ENCODE data around the gene CP.
"Not testable (repeated sequence)": the region's sequence is repeated elsewhere in the genome, so short reads cannot be mapped to it uniquely, and the experiment has no call there.

The CP gene

DNA sequence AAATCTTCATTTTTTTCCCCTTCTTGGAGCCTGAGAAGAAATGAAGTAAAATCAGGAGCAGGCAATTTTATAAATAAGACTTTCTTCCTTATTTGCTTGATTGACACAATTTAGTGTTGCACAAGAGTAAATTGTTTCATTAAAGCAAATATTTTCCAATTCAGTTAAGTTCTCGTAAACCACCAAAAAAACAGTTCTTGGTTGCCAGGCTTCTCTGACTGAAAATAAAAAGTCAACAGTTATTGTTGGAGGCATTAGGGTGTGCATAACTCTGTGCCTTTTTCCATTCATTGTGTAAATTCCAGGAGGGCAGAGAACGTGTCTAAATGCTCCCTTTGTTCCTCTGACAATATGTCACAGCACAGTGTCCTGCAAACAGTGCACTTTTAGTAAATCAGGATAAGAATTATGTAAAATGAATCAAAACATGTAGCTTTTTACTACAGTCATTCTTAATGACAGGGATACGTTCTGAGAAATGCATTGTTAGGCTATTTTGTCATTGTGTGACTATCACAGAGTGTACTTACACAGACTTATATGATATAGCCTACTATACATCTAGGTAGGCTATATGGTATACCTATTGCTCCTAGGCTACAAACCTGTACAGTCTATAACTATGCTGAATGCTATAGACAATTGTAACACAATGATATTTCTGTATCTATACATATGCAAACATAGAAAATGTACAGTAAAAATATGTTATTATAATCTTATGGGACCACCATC lies at the start of gene CP:
CP (minus strand) TSS at position 47 of the 735 bp plus-strand sequence; CDS start at position 10, 37 bp downstream.
- DNase-seq = peak; percentile 33

GRCh38 chr3:149270180-149270579 lies 48.6 kb upstream of the CP start:
- no peak for DNase-seq

DNA sequence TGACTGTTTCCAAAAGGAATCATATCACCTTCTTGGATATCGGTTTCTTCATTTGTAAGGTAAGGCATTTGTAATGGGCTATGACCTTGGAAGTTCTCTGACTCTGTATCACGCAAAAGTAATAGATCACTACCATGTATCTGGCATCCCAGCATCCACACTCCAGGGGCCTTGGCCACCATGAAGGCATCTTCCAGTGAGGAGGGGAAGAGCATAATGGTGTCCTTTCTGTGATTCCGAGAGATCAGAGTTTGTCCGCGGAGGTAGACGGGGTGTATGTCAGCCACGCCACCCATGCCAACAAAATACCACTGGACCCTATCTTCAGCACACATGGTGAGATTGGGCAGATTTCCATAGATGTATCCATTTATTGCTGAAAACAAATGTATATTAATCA lies 48.1 kb upstream of the CP start:
- no peak for DNase-seq

DNA sequence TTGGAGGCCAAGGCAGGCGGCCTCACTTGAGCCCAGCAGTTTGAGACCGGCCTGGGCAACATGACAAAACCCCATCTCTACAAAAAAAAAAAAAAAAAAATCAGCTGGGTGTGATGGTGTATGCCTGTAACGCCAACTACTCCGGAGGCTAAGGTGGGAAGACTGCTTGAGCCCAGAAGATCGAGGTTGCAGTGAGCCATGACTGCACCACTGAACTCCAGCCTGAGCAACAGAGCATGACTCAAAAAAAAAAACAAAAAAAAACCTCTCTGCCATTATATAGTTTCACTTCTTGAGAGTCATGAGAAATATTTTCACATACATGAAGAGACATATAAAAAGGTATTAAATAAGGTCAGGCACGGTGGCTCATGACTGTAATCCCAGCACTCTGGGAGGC lies 45.9 kb upstream of the CP start:
- no peak for DNase-seq

DNA sequence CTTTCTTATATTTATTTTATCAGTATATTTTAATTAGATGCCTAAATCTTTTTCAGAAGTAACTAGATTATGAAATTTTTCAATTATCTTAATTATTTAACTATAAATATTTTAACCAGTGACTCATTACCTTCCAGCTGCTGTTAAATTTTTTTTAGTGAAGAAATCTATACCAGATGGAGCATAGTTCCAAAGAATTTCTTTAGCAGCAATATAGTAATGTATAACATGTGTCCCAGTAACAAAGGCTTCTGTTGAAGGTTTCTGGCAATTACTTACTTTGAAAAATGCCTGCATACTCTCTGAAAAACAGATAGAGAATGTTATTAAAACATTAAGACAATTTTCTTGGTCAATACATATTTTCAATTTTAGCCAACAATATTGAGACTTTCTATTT lies 45.1 kb upstream of the CP start:
- no peak for DNase-seq

- DNase-seq = no peak
These were observed 42.2 kb upstream of the CP start for GRCh38 chr3:149263856-149264255.

GRCh38 chr3:149258714-149259113 lies 37.1 kb upstream of the CP start:
- DNase-seq = no peak

DNA sequence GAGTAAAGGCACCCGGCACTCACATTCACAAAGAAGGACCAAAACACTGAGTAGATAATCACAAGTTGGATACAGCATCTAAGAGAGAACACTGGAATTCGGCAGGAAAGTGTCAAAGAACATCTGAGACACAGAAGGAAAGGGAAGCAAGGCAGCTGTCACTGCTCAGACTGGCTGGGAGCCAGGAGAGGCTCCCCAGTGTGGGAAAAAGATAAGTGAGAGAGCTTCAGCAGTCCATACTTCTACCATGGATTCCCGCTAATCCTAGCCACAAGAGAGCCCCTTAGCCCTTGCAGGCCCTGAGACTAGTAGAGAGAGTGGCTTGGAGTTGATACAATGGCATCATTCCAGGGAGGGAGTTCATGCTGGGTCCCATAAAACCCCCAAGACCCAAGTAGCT lies 36.7 kb upstream of the CP start:
- DNase-seq = no peak

DNA sequence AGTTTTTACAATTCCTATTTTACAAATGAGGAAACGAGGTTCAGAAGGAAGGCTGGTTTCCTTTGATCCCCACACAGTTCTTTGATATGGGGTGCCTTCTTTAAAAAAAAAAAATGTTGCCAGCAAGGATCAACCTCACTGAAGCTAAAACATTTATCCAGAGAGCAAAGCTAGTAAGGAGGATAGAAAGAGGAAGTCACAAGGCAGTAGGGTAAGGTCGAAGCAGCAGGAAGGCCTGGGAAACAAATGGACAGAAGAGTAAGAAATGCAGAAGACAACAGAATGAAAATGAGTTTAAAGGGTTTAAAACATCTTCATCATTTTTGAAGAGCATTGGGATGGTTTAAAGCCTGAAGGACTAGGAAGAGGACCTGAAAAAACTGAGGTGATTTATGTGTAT lies 30.6 kb upstream of the CP start:
- DNase-seq = no peak

DNA sequence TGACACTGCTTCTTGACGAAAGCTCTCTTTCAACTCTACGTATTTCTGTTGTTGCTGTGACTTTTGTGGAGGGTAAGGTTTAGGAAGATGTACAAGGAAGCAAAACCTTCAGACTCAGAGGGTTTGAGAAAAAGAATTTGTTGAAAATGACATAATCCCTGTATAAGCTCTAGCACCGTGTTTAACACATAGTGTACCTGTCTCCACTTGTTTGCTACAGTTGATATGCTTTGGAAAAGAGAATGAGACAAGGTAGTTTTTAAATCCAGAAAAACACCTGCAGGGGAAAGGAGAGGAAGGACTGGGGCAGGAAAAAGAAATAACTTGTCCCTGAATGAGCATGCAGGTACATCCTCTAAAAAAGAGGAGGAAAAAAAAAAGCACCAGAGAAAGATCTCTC lies 29.6 kb upstream of the CP start:
- DNase-seq = no peak

DNA sequence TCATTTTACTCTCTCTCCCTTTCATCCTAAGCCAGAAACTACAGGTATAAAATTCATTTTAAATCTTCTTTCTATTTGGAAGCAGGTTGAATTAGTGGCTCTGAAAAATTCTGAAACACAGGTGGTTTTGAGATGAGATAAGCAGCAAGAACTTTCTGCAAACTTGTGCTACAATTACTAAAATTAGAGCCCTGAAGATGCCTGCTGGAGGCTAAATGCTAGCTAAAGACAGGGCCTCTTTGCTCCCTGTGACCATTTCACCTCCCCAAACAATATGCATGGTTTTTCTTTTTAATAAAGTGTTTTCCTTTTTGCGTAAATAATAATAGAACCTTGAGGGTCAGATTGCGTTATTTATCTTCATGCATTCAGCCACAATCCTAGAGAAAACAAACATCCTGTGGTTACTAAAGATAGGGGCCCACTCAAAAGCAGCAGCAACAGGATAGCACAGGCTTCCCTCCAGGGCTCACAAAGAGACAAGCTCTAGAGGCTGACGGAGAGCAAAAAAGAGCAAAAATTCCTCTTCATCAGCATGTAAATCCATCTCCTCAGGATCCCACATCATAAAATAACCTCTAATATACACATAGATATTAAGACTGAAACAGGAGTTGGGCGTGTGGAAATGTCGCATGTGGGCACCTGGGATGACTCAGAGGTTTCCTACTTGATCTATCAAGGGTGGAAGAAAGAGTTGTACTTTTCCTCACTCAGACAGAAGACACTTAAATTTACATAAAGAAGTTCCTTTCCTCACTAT lies 26.5 kb upstream of the CP start:
- DNase-seq = no peak

DNA sequence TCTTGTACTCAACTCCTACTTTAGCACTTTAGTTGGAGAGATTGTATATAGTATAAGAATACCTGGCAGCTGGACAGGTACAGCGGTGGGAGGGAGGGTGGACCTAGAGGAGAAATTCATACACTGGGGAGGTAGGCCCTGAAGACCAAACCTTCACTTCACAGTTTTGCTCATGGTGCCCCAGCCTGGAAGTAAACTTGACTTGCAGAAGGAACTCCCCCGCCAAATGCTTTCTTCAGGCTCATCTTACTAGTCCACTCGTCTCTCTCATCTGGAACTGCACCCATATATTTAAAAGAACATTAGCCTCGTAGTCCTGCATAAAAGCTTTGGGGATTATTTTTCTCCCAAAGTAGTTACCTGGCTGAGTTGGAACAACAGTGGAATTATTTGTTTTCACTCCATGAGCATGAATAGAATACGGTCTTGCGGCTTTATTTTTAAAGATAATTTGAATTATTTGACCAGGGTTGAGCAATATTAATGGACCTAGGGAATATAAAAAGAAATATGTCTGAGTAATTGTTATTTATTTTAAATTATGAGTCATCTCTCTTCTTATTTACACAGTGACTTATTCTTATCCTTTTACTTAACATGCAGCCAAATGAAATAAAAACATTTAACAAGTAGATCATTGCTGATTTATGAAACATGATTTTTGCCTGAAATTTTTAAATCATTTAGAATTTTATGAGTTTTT lies 25.5 kb upstream of the CP start:
- DNase-seq = peak; percentile 20

GRCh38 chr3:149245738-149246451 lies 24.3 kb upstream of the CP start:
- peak; percentile 27 for DNase-seq

DNA sequence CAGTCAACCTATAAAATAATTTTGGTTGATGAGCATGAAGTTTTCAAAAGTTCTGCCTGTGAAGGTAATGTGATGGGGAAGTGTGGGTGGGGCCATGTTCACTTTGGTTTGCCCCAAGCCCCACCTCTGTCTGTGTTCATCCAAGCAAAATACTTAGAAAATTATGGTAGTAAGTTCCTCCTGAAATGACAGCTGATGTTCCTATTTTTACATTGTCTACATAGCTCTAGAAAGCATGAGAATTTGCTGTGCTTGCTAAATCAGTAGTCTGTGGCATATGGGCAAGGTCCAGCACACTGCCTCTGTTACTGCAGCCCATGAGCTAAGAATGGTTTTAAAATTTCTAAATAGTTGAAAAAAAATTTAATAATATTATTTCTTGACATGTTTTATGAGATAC lies 21.9 kb upstream of the CP start:
- no peak for DNase-seq

DNA sequence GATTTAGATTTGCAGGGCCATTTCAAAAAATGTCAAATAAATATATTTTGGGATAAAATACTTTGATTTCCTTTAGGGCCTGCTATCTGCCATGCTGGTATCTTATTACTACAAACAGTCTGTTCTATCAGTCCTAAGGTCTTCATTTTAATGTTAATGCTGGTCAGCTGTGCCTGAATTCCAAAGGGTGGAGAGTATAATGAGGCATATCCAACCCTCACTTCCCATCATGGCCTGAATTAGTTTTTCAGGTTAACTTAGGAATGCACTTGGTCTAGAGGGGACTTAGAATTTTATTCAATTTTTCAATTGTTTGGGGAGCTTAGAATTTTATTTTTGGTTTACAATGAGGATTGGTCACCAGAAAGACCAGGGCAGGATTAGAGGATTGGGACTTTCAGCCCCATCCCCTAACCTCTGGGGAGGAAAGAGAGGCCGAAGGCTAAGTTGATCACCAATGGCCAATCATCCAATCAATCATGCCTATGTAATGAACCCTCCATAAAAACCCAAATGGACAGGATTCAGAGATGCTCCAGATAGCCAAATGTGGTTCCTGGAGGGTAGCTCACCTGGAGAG lies 17.8 kb upstream of the CP start:
- no peak for DNase-seq

- DNase-seq = not testable (repeated sequence)
These were observed 16.6 kb upstream of the CP start for GRCh38 chr3:149238268-149238667.

- DNase-seq = no peak
These were observed 14.2 kb upstream of the CP start for GRCh38 chr3:149235599-149236424.

DNA sequence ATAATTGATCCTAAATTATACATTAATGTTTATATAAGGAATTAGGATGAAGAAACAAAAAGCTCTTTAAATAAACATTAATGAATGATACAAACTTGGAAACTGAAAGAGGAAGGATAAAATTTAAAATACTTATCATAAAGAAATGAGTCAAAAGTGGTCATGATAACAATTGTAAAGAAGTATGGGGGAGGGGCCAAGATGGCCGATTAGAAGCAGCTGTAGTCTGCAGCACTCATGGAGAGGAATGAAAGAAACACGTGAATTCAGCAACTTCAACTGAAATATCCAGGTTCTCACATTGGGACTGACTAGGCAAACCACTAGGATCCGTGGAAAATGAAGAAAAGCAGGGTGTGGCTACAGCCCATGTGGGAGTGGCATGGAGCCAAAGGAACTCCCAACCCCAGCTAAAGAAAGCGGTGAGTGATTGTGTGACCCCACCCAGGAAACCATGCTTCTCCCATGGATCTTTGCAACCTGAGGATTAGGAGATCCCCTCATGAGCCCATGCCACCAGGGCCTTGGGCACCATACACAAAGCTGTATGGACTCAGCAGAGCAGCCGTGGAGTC lies 13.1 kb upstream of the CP start:
- DNase-seq = no peak

- no peak for DNase-seq
These were observed 11.7 kb upstream of the CP start for GRCh38 chr3:149233323-149233722.

- no peak for DNase-seq
These were observed 10.2 kb upstream of the CP start for GRCh38 chr3:149231871-149232270.

DNA sequence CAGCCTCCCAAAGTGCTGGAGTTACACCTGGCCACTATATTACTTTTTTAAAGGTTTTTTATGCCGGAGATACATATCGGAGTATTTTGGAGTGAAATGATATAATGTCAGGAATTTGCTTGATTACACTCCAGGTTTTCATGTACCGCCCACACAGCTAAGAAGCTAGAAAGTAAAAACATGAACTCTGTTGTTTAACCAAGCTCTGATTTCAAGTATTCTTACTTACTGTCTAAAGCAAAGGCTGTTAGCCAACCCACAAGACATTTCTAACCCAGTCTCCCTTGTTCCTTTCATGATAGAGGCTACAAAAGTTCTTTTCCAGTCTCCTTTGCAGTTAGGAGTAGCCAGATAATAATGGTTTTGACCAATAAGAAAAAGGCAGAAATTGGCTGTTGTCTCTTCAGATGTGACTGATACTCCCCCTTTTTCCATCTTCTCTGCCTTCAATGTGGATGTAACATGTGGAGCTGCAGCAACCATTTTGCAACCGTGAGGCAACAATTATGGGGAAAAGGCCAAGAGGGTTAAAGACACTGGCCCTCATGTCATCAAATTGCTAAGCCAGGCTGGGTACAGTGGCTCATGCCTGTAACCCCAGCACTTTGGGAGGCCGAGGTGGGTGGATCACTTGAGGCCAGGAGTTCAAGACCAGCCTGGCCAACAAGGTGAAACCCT lies 6.1 kb upstream of the CP start:
- no peak for DNase-seq
